Liver (tissue), 3 donors: ENCODE data around the gene ADAMTS3.

Source experiments
- EGR1 ChIP-seq, 2 donors: IDR thresholded peaks; 2 replicates each; pipeline ENCODE4 v1.6.1; 2016 to 2018; ENCODE audit warnings: antibody characterized with exemption in 2 of 2, low read depth in 2 of 2
- GABPA ChIP-seq, 2 donors: IDR thresholded peaks in 1 of 2; conservative IDR thresholded peaks in 1 of 2; 2 replicates each; pipeline ENCODE4 v1.6.1; 2016; ENCODE audit warnings: antibody characterized with exemption in 2 of 2, mild to moderate bottlenecking in 1 of 2, moderate library complexity in 1 of 2
- TAF1 ChIP-seq: conservative IDR thresholded peaks from 2 replicates; pipeline ENCODE4 v1.6.1; 2016; ENCODE audit warnings: antibody characterized with exemption, mild to moderate bottlenecking
- TF ChIP-seq, protein P1 (sequence below): fragments of 150-350 bp; IDR thresholded peaks from 2 replicates; pipeline ENCODE4 v1.5.1; 2017; ENCODE audit warnings: improper control_type of control experiment, low read depth, low read length; ENCODE audit not compliant: missing input control
- donor health status: healthy.
- donor health status: healthy.

DNA sequence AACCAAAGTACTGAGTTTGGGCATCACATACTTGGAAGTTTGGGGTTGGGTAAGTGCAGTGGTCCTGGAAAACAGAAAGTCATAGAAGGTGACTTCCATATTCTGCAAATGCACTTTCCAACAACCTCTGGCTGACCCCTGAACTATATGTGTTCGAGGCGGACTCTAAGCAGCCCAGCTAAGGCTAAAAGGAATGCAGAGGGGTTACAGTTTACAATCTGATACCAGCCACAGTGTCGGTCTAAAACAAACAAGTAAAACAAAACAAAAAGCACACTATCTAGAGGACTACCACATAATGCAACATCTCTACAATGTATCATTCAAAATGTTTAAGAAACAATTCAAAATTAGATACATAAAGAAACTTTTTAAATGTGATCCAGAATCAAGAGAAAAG, 185.6 kb downstream of the ADAMTS3 start:
- TF ChIP-seq, protein P1, sequence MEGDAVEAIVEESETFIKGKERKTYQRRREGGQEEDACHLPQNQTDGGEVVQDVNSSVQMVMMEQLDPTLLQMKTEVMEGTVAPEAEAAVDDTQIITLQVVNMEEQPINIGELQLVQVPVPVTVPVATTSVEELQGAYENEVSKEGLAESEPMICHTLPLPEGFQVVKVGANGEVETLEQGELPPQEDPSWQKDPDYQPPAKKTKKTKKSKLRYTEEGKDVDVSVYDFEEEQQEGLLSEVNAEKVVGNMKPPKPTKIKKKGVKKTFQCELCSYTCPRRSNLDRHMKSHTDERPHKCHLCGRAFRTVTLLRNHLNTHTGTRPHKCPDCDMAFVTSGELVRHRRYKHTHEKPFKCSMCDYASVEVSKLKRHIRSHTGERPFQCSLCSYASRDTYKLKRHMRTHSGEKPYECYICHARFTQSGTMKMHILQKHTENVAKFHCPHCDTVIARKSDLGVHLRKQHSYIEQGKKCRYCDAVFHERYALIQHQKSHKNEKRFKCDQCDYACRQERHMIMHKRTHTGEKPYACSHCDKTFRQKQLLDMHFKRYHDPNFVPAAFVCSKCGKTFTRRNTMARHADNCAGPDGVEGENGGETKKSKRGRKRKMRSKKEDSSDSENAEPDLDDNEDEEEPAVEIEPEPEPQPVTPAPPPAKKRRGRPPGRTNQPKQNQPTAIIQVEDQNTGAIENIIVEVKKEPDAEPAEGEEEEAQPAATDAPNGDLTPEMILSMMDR, result no peak
- TF ChIP-seq GABPA (IDR thresholded peaks at IDR 0.05 in 1 of 2, conservative IDR thresholded peaks at IDR 0.05 in 1 of 2), result no peak
- TF ChIP-seq EGR1 (IDR thresholded peaks at IDR 0.05; ENCODE audit: low read depth in 2 of 2), result no peak
- no peak for TF ChIP-seq TAF1
